ENCODE data around the gene DARS1. TPM values are rescaled to one million over a fixed set of nuclear protein-coding genes. Genes with fewer than 3 reads are reported as not detected.

The DARS1 gene
- total RNA-seq, 1 donor, result 119 TPM

GRCh38 chr2:135876066-135876711, 109.2 kb downstream of the DARS1 start, which contains the start of gene MCM6:
TSS of gene MCM6 (minus strand) at chr2:135876443. CDS start at chr2:135876365, 78 bp downstream.
- peak within 1 kb of the TSS; percentile 88 for H2AFZ ChIP-seq (ENCODE audit: low read length)
- peaks cover 35% of the 10 kb centered on the region for H3K79me2 ChIP-seq (ENCODE audit: insufficient read depth, low read length)
- H3K4me2 ChIP-seq (ENCODE audit: insufficient read depth, low read length), result peak within 1 kb of the TSS; percentile 98
- H4K20me1 ChIP-seq (ENCODE audit: insufficient read depth, low read length), result no peaks in the 10 kb centered on the region
- H3K27ac ChIP-seq (ENCODE audit: low read depth, low read length), result peak within 1 kb of the TSS; percentile 90
- peaks cover 23% of the 10 kb centered on the region for H3K4me1 ChIP-seq (ENCODE audit: insufficient read depth, low read length)
- peaks cover 5% of the 10 kb centered on the region for H3K36me3 ChIP-seq (ENCODE audit: insufficient read depth, low read length)
- no peaks in the 10 kb centered on the region for H3K27me3 ChIP-seq (ENCODE audit: insufficient read depth, low read length)
- peak; percentile 99 for DNase-seq (ENCODE audit: insufficient read length, low spot score, missing footprints)
- H3K4me3 ChIP-seq (ENCODE audit: insufficient read depth, low read length), result peak within 1 kb of the TSS; percentile 88
- TF ChIP-seq, protein P1, sequence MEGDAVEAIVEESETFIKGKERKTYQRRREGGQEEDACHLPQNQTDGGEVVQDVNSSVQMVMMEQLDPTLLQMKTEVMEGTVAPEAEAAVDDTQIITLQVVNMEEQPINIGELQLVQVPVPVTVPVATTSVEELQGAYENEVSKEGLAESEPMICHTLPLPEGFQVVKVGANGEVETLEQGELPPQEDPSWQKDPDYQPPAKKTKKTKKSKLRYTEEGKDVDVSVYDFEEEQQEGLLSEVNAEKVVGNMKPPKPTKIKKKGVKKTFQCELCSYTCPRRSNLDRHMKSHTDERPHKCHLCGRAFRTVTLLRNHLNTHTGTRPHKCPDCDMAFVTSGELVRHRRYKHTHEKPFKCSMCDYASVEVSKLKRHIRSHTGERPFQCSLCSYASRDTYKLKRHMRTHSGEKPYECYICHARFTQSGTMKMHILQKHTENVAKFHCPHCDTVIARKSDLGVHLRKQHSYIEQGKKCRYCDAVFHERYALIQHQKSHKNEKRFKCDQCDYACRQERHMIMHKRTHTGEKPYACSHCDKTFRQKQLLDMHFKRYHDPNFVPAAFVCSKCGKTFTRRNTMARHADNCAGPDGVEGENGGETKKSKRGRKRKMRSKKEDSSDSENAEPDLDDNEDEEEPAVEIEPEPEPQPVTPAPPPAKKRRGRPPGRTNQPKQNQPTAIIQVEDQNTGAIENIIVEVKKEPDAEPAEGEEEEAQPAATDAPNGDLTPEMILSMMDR (IDR thresholded peaks at IDR 0.05; ENCODE audit: extremely low read depth, low read depth, low read length), result no peak
- H3K9me3 ChIP-seq (ENCODE audit: low read depth, low read length), result no peaks in the 10 kb centered on the region

DNA sequence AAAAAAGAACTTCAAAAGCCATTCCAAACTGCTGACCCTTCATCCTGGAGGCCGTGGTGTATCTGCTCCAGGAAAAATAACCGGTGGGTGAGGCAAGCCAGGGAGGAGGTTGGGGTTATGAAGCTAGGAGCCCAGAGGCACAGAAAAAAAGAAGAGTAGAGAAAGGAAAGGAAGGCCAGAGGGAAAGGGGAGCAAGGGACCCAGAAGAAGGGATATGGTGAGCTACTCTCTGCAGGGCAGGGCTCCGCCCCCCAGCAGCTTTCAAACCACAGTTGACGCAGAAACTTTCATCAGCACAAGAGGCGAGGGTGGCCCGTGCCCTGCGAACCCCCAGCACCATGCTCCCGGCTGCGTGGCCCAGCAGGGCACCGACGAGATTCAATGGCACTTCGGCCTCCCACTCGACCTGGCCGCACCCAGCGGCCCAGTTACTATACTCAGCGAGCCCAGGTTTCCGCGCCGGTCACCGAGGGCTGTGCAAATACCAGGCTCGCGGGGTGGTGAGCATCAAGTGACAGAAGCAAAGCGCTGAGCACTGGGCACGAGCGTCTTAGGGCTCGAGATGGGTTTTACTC, 109.8 kb downstream of the DARS1 start:
- H3K4me3 ChIP-seq (ENCODE audit: insufficient read depth, low read length), result peak overlapping the region; percentile 88
- peak overlapping the region; percentile 98 for H3K4me2 ChIP-seq (ENCODE audit: insufficient read depth, low read length)
- H4K20me1 ChIP-seq (ENCODE audit: insufficient read depth, low read length), result no peaks in the 10 kb centered on the region
- peaks cover 5% of the 10 kb centered on the region for H3K36me3 ChIP-seq (ENCODE audit: insufficient read depth, low read length)
- TF ChIP-seq, protein P1 (IDR thresholded peaks at IDR 0.05; ENCODE audit: extremely low read depth, low read depth, low read length), result no peak
- peak overlapping the region; percentile 90 for H3K27ac ChIP-seq (ENCODE audit: low read depth, low read length)
- no peaks in the 10 kb centered on the region for H3K9me3 ChIP-seq (ENCODE audit: low read depth, low read length)
- H3K27me3 ChIP-seq (ENCODE audit: insufficient read depth, low read length), result no peaks in the 10 kb centered on the region
- H3K4me1 ChIP-seq (ENCODE audit: insufficient read depth, low read length), result peaks cover 23% of the 10 kb centered on the region
- peak overlapping the region; percentile 88 for H2AFZ ChIP-seq (ENCODE audit: low read length)
- peak; percentile 94 for DNase-seq (ENCODE audit: insufficient read length, low spot score, missing footprints)
- H3K79me2 ChIP-seq (ENCODE audit: insufficient read depth, low read length), result peaks cover 35% of the 10 kb centered on the region

GRCh38 chr2:135874777-135875365, 110.6 kb downstream of the DARS1 start:
- peak overlapping the region; percentile 90 for H3K27ac ChIP-seq (ENCODE audit: low read depth, low read length)
- TF ChIP-seq, protein P1 (IDR thresholded peaks at IDR 0.05; ENCODE audit: extremely low read depth, low read depth, low read length), result no peak
- H3K27me3 ChIP-seq (ENCODE audit: insufficient read depth, low read length), result no peaks in the 10 kb centered on the region
- H3K9me3 ChIP-seq (ENCODE audit: low read depth, low read length), result no peaks in the 10 kb centered on the region
- peaks cover 5% of the 10 kb centered on the region for H3K36me3 ChIP-seq (ENCODE audit: insufficient read depth, low read length)
- H3K4me2 ChIP-seq (ENCODE audit: insufficient read depth, low read length), result peak overlapping the region; percentile 98
- peaks cover 23% of the 10 kb centered on the region for H3K4me1 ChIP-seq (ENCODE audit: insufficient read depth, low read length)
- peaks cover 35% of the 10 kb centered on the region for H3K79me2 ChIP-seq (ENCODE audit: insufficient read depth, low read length)
- DNase-seq (ENCODE audit: insufficient read length, low spot score, missing footprints), result no peak
- no peaks in the 10 kb centered on the region for H4K20me1 ChIP-seq (ENCODE audit: insufficient read depth, low read length)
- peak overlapping the region; percentile 88 for H2AFZ ChIP-seq (ENCODE audit: low read length)
- H3K4me3 ChIP-seq (ENCODE audit: insufficient read depth, low read length), result peak overlapping the region; percentile 88

- H3K27ac ChIP-seq (ENCODE audit: low read depth, low read length), result no peak overlapping the region
- H4K20me1 ChIP-seq (ENCODE audit: insufficient read depth, low read length), result no peaks in the 10 kb centered on the region
- peaks cover 28% of the 10 kb centered on the region for H3K36me3 ChIP-seq (ENCODE audit: insufficient read depth, low read length)
- H3K79me2 ChIP-seq (ENCODE audit: insufficient read depth, low read length), result peaks cover 31% of the 10 kb centered on the region
- TF ChIP-seq, protein P1 (IDR thresholded peaks at IDR 0.05; ENCODE audit: extremely low read depth, low read depth, low read length), result no peak
- no peak overlapping the region for H3K4me3 ChIP-seq (ENCODE audit: insufficient read depth, low read length)
- DNase-seq (ENCODE audit: insufficient read length, low spot score, missing footprints), result no peak
- H3K4me2 ChIP-seq (ENCODE audit: insufficient read depth, low read length), result no peak overlapping the region
- no peaks in the 10 kb centered on the region for H3K9me3 ChIP-seq (ENCODE audit: low read depth, low read length)
- H3K27me3 ChIP-seq (ENCODE audit: insufficient read depth, low read length), result no peaks in the 10 kb centered on the region
- peaks cover 21% of the 10 kb centered on the region for H3K4me1 ChIP-seq (ENCODE audit: insufficient read depth, low read length)
- H2AFZ ChIP-seq (ENCODE audit: low read length), result no peak overlapping the region
Observed at GRCh38 chr2:135870571-135870970, 114.9 kb downstream of the DARS1 start.
